Measurements from ENCODE around the gene GFRA1.

- TF ChIP-seq PBX3 (IDR thresholded peaks at IDR 0.05) (no peak), CTCF (IDR thresholded peaks at IDR 0.05) (no peak), TCF12 (IDR thresholded peaks at IDR 0.05) (no peak), EZH2phosphoT487 (IDR thresholded peaks at IDR 0.05; ENCODE audit: borderline replicate concordance, low read depth) (no peak), USF1 (IDR thresholded peaks at IDR 0.05; ENCODE audit: borderline replicate concordance, low read depth) (no peak), ZBTB33 (IDR thresholded peaks at IDR 0.05; ENCODE audit: borderline replicate concordance, low read depth) (no peak), JUND (IDR thresholded peaks at IDR 0.05) (no peak), YY1 (IDR thresholded peaks at IDR 0.05; ENCODE audit: low read depth) (no peak), POLR2AphosphoS5 (IDR thresholded peaks at IDR 0.05; ENCODE audit: low read depth, low read length) (no peak), MXI1 (IDR thresholded peaks at IDR 0.05; ENCODE audit: low read depth, low read length) (no peak), EP300 (IDR thresholded peaks at IDR 0.05; ENCODE audit: borderline replicate concordance in 1 of 2, low read depth in 1 of 2, low read length in 1 of 2) (no peak), MAX (IDR thresholded peaks at IDR 0.05; ENCODE audit: low read depth) (no peak), GATA2 (CRISPR knock-in tag; IDR thresholded peaks at IDR 0.05) (no peak), ELF1 (IDR thresholded peaks at IDR 0.05) (no peak)
These were observed 180.0 kb downstream of the GFRA1 start for GRCh38 chr10:116093031-116093430.

Data from SK-N-SH (cell line).